CD14-positive monocyte (primary cell): ENCODE data around the gene CC2D2A. TPM values are rescaled to one million over a fixed set of nuclear protein-coding genes. Genes with fewer than 3 reads are reported as not detected.

Source experiments
- DNase-seq, 3 donors: peaks; one replicate each; pipeline ENCODE4 v3.0.0-alpha.2; 2011 to 2022
- H2AFZ ChIP-seq: 2 replicates; pipeline ENCODE4 v1.6.0; 2012; ENCODE audit warnings: mild to moderate bottlenecking, low read depth, low read length, inconsistent platforms; ENCODE audit not compliant: insufficient read depth, poor library complexity, severe bottlenecking
- H3K27ac ChIP-seq, 2 donors: 1 replicate in 1 of 2; 2 replicates in 1 of 2; pipeline ENCODE4 v1.5.1; 2012 to 2013; ENCODE audit warnings: low read length in 2 of 2, control low read depth in 1 of 2, inconsistent platforms in 1 of 2, low read depth in 1 of 2, mild to moderate bottlenecking in 1 of 2
- H3K27me3 ChIP-seq, 2 donors: one replicate each; pipeline versions ENCODE4 v1.6.0 to v1.6.1; 2011 to 2013; ENCODE audit warnings: low read length in 2 of 2; ENCODE audit not compliant: control insufficient read depth in 2 of 2, insufficient read depth in 2 of 2
- H3K36me3 ChIP-seq, 2 donors: replicated peaks in 1 of 2; 1 replicate in 1 of 2; 2 replicates in 1 of 2; pipeline versions ENCODE4 v1.5.1 to v1.6.1; 2012 to 2013; ENCODE audit warnings: low read length in 2 of 2, control low read depth in 1 of 2, inconsistent platforms in 1 of 2, mild to moderate bottlenecking in 1 of 2; ENCODE audit not compliant: insufficient read depth in 2 of 2, control insufficient read depth in 1 of 2
- H3K4me1 ChIP-seq, 2 donors: 1 replicate in 1 of 2; 2 replicates in 1 of 2; pipeline versions ENCODE4 v1.5.1 to v1.6.1; 2012 to 2013; ENCODE audit warnings: low read length in 2 of 2, control low read depth in 1 of 2, inconsistent platforms in 1 of 2, mild to moderate bottlenecking in 1 of 2, moderate library complexity in 1 of 2; ENCODE audit not compliant: insufficient read depth in 2 of 2, control insufficient read depth in 1 of 2
- H3K4me2 ChIP-seq: replicated peaks from 2 replicates; pipeline ENCODE3; 2012; ENCODE audit warnings: low read length, moderate library complexity, mild to moderate bottlenecking; ENCODE audit not compliant: poor library complexity, severe bottlenecking; ENCODE audit errors: extremely low read depth
- H3K4me3 ChIP-seq, 3 experiments: fragments of 200-600 bp in 1 of 3; sonication (generic) in 1 of 3; replicated peaks in 1 of 3; 1 replicate in 2 of 3; 2 replicates in 1 of 3; pipeline ENCODE4 v1.5.1; 2011 to 2013; ENCODE audit warnings: low read length in 3 of 3, mild to moderate bottlenecking in 3 of 3, control low read depth in 2 of 3, low read depth in 2 of 3, inconsistent platforms in 1 of 3, moderate library complexity in 1 of 3
- H3K79me2 ChIP-seq: 2 replicates; pipeline ENCODE4 v1.6.0; 2012; ENCODE audit warnings: mild to moderate bottlenecking, control low read depth, inconsistent platforms, low read length, moderate library complexity; ENCODE audit not compliant: insufficient read depth
- H3K9ac ChIP-seq: 2 replicates; pipeline ENCODE4 v1.6.0; 2017; ENCODE audit warnings: low read length, mild to moderate bottlenecking; ENCODE audit not compliant: insufficient read depth, poor library complexity, severe bottlenecking
- H3K9me3 ChIP-seq, 2 donors: replicated peaks in 1 of 2; 1 replicate in 1 of 2; 2 replicates in 1 of 2; pipeline versions ENCODE4 v1.5.1 to v1.6.1; 2012 to 2013; ENCODE audit warnings: low read length in 2 of 2, control low read depth in 1 of 2; ENCODE audit not compliant: control insufficient read depth in 1 of 2, insufficient read depth in 1 of 2
- H4K20me1 ChIP-seq: 2 replicates; pipeline ENCODE4 v1.6.0; 2012; ENCODE audit warnings: mild to moderate bottlenecking, low read length, control low read depth, moderate library complexity; ENCODE audit not compliant: insufficient read depth
- H3K27ac Mint-ChIP-seq, 7 donors: one replicate each; pipeline ENCODE4 v1.8.0; 2020; ENCODE audit warnings: mild to moderate bottlenecking in 7 of 7, mixed read lengths in 7 of 7, moderate library complexity in 6 of 7, inconsistent platforms in 2 of 7
- H3K27me3 Mint-ChIP-seq, 3 donors: one replicate each; pipeline ENCODE4 v1.8.0; 2021 to 2022; ENCODE audit warnings: low read depth in 3 of 3, mild to moderate bottlenecking in 3 of 3, mixed read lengths in 3 of 3, moderate library complexity in 3 of 3, inconsistent platforms in 1 of 3
- H3K36me3 Mint-ChIP-seq, 2 donors: one replicate each; pipeline ENCODE4 v1.8.0; 2020; ENCODE audit warnings: mixed read lengths in 2 of 2, inconsistent platforms in 1 of 2, mild to moderate bottlenecking in 1 of 2
- H3K4me1 Mint-ChIP-seq: one replicate; pipeline ENCODE4 v1.8.0; 2020; ENCODE audit warnings: mild to moderate bottlenecking, mixed read lengths
- H3K4me3 Mint-ChIP-seq, 2 donors: one replicate each; pipeline ENCODE4 v1.8.0; 2020; ENCODE audit warnings: mild to moderate bottlenecking in 2 of 2, mixed read lengths in 2 of 2, moderate library complexity in 1 of 2
- H3K9me3 Mint-ChIP-seq, 7 donors: one replicate each; pipeline ENCODE4 v1.8.0; 2020 to 2022; ENCODE audit warnings: mixed read lengths in 7 of 7, mild to moderate bottlenecking in 6 of 7, moderate library complexity in 6 of 7, inconsistent platforms in 2 of 7
- CTCF ChIP-seq: fragments of 200-600 bp; IDR thresholded peaks from one replicate; pipeline ENCODE4 v1.8.0; 2022; ENCODE audit warnings: antibody characterized with exemption, mild to moderate bottlenecking
- WGBS: methylation state at CpG from one replicate; pipeline ENCODE4 v1.1.5; 2013; ENCODE audit warnings: missing lambda C conversion rate; ENCODE audit not compliant: insufficient coverage; 5-methylcytosine and 5-hydroxymethylcytosine counted together
- intact Hi-C, 2 donors: fragments of 100-400 bp; cut with micrococcal nuclease; formaldehyde crosslinking; loops; one replicate each; pipeline versions ENCODE4 v1.15.0 to v1.15.1; 2023
- polyA minus RNA-seq: library from RNA; depleted of rRNA, polyadenylated mRNA; stranded (reverse); fragments of >200 nt; gene quantifications from 2 replicates; pipeline ENCODE4 v1.2.3, GENCODE V29; 2012
- polyA plus RNA-seq, 3 donors: library from polyadenylated mRNA; depleted of rRNA in 1 of 3; unstranded in 2 of 3; stranded (reverse) in 1 of 3; fragments of 300-500 nt in 2 of 3; fragments of >200 nt in 1 of 3; fragmentation: Illumina TruSeq in 2 of 3; gene quantifications; 1 replicate in 2 of 3; 2 replicates in 1 of 3; pipeline ENCODE4 v1.2.3, GENCODE V29; 2012 to 2021
- total RNA-seq, 12 experiments: library from RNA in 1 of 12; stranded (reverse) in 1 of 12; fragments of 120-200 nt in 1 of 12; gene quantifications; one replicate each; pipeline ENCODE4 v1.2.4 and lab custom pipeline; 2013 to 2026; ENCODE audit warnings: mixed read lengths in 6 of 12, inconsistent platforms in 1 of 12

Gene CC2D2A
- total RNA-seq (2013): 4.6 TPM
- polyA plus RNA-seq (1 to 10 TPM; 1.7 to 2.5 (median 1.9) TPM), polyA minus RNA-seq (0.97 and 1.3 TPM in 2 replicates), total RNA-seq (lab: John Stamatoyannopoulos, UW) (0.25 to 12.0 (median 2.1) reads per million in 11 experiments)

GRCh38 chr4:15469402-15470127 is at the start of gene CC2D2A:
TSS of gene CC2D2A (plus strand) at chr4:15469882. CDS start at chr4:15475933, 6,051 bp downstream.
- DNase-seq: peak in 2 of 3 donors; percentile 20 to 23
- peaks cover 12 to 23% of the 10 kb centered on the region in 2 donors for H3K4me1 ChIP-seq
- H3K9me3 ChIP-seq: no peaks in the 10 kb centered on the region
- intact Hi-C loops: no loop called here
- peak within 1 kb of the TSS in 1 of 2 donors; percentile 37 for H3K27ac ChIP-seq
- H3K4me3 ChIP-seq: peak within 1 kb of the TSS; percentile 55 to 78 (median 73)
- H3K79me2 ChIP-seq: no peaks in the 10 kb centered on the region
- H3K9ac ChIP-seq: peak within 1 kb of the TSS; percentile 55
- H2AFZ ChIP-seq: peak within 1 kb of the TSS; percentile 79
- Mint-ChIP-seq H3K27ac (peak within 1 kb of the TSS in 3 of 7 donors; percentile 21 to 84 (median 38)), H3K4me3 (peak within 1 kb of the TSS; percentile 81 to 94), H3K27me3 (peaks cover 0 to 4% (median 0%) of the 10 kb centered on the region in 3 donors), H3K4me1 (peaks cover 34% of the 10 kb centered on the region), H3K36me3 (no peaks in the 10 kb centered on the region), H3K9me3 (no peaks in the 10 kb centered on the region)
- 17% methylated on average over 11 of the region's 14 CpGs for WGBS
- no peaks in the 10 kb centered on the region for H3K27me3 ChIP-seq
- no peak for TF ChIP-seq CTCF
- no peaks in the 10 kb centered on the region for H4K20me1 ChIP-seq
- H3K36me3 ChIP-seq: no peaks in the 10 kb centered on the region
- H3K4me2 ChIP-seq: peak within 1 kb of the TSS; percentile 71

- Histone ChIP-seq H3K9ac (no peak overlapping the region), H3K27me3 (no peaks in the 10 kb centered on the region), H4K20me1 (no peaks in the 10 kb centered on the region), H2AFZ (no peak overlapping the region), H3K4me3 (no peak overlapping the region), H3K36me3 (no peaks in the 10 kb centered on the region), H3K4me1 (peaks cover 21 to 23% of the 10 kb centered on the region in 2 donors), H3K79me2 (no peaks in the 10 kb centered on the region), H3K27ac (no peak overlapping the region), H3K9me3 (no peaks in the 10 kb centered on the region), H3K4me2 (no peak overlapping the region)
- no peak overlapping the region for H3K4me3 Mint-ChIP-seq
- no peak for TF ChIP-seq CTCF
- WGBS: no CpG with 5 or more reads among the region's 2 CpGs
- peaks cover 0 to 2% (median 0%) of the 10 kb centered on the region in 3 donors for H3K27me3 Mint-ChIP-seq
- peaks cover 23% of the 10 kb centered on the region for H3K4me1 Mint-ChIP-seq
- intact Hi-C loops: no loop called here
- H3K36me3 Mint-ChIP-seq: no peaks in the 10 kb centered on the region
- no peak for DNase-seq
- H3K27ac Mint-ChIP-seq: no peak overlapping the region
- peaks cover 0 to 6% (median 0%) of the 10 kb centered on the region in 7 donors for H3K9me3 Mint-ChIP-seq
These were observed 49.0 kb upstream of the CC2D2A start for GRCh38 chr4:15420642-15421041.
